ENCODE results near the gene OR6C76.
"Not testable (repeated sequence)": the region's sequence is repeated elsewhere in the genome, so short reads cannot be mapped to it uniquely, and the experiment has no call there.

OR6C76 gene

GRCh38 chr12:55425954-55426353 is at the start of gene OR6C76:
TSS of gene OR6C76 (plus strand) at chr12:55426254. CDS start at chr12:55426254, 0 bp downstream.
- no peak for DNase-seq

GRCh38 chr12:55385891-55386290 is 40.2 kb upstream of the OR6C76 start:
- no peak for DNase-seq

- no peak for DNase-seq
Measured at GRCh38 chr12:55392032-55392795, 33.8 kb upstream of the OR6C76 start.

GRCh38 chr12:55396326-55396725 is 29.7 kb upstream of the OR6C76 start:
- DNase-seq: no peak

GRCh38 chr12:55400229-55400628 is 25.8 kb upstream of the OR6C76 start, which contains the start of gene OR6C65:
TSS of gene OR6C65 (plus strand) at chr12:55400529. CDS start at chr12:55400529, 0 bp downstream.
- no peak for DNase-seq

- DNase-seq: no peak
Measured at GRCh38 chr12:55407866-55408265, 18.2 kb upstream of the OR6C76 start.

- DNase-seq: not testable (repeated sequence)
Measured at GRCh38 chr12:55409133-55409532, 16.9 kb upstream of the OR6C76 start.

- not testable (repeated sequence) for DNase-seq
Measured at GRCh38 chr12:55412138-55412537, 13.9 kb upstream of the OR6C76 start.

GRCh38 chr12:55413498-55414388 is 12.3 kb upstream of the OR6C76 start:
- not testable (repeated sequence) for DNase-seq

- DNase-seq: peak in 1 of 2 experiments; percentile 7
Measured at GRCh38 chr12:55414396-55414823, 11.6 kb upstream of the OR6C76 start.

GRCh38 chr12:55414889-55415288 is 11.2 kb upstream of the OR6C76 start:
- DNase-seq: not testable (repeated sequence)

GRCh38 chr12:55416961-55417360 is 9.1 kb upstream of the OR6C76 start:
- no peak for DNase-seq

- no peak for DNase-seq
Measured at GRCh38 chr12:55420307-55420962, 5.6 kb upstream of the OR6C76 start.

- DNase-seq: no peak
Measured at GRCh38 chr12:55428331-55429243, 2.5 kb downstream of the OR6C76 start.

- DNase-seq: not testable (repeated sequence)
Measured at GRCh38 chr12:55441233-55441632, 15.2 kb downstream of the OR6C76 start.

- no peak for DNase-seq
Measured at GRCh38 chr12:55443776-55444175, 17.7 kb downstream of the OR6C76 start, which contains the start of gene OR6C2. TSS of gene OR6C2 (plus strand) at chr12:55444076. CDS start at chr12:55452214, 8,138 bp downstream.

GRCh38 chr12:55445357-55445756 is 19.3 kb downstream of the OR6C76 start:
- no peak for DNase-seq

GRCh38 chr12:55446326-55446725 is 20.3 kb downstream of the OR6C76 start:
- no peak for DNase-seq

GRCh38 chr12:55448825-55449224 is 22.8 kb downstream of the OR6C76 start:
- DNase-seq: no peak

- DNase-seq: not testable (repeated sequence)
Measured at GRCh38 chr12:55464926-55465325, 38.9 kb downstream of the OR6C76 start.

- no peak for DNase-seq
Measured at GRCh38 chr12:55467836-55468235, 41.8 kb downstream of the OR6C76 start.

GRCh38 chr12:55469291-55469690 is 43.2 kb downstream of the OR6C76 start:
- DNase-seq: no peak
